Measurements from ENCODE around the gene EFL1. TPM values are rescaled to one million over a fixed set of nuclear protein-coding genes. Genes with fewer than 3 reads are reported as not detected.

EFL1 gene
- total RNA-seq, 4 donors from 2014 or later, result 12.9 to 25.1 (median 15.2) TPM

GRCh38 chr15:82132096-82132495, 130.4 kb downstream of the EFL1 start:
- H3K36me3 ChIP-seq, result peaks cover 0 to 15% of the 10 kb centered on the region in 2 donors
- intact Hi-C loops (cut with DNase I; ENCODE audit: low total_unique reads) (no loop called here), in situ Hi-C loops (cut with MboI; ENCODE audit: low sequenced_read_pairs in 4 of 4) (no loop called here)
- H3K27me3 ChIP-seq, result no peaks in the 10 kb centered on the region
- ATAC-seq (no peak), DNase-seq (no peak)
- TF ChIP-seq, protein P1, sequence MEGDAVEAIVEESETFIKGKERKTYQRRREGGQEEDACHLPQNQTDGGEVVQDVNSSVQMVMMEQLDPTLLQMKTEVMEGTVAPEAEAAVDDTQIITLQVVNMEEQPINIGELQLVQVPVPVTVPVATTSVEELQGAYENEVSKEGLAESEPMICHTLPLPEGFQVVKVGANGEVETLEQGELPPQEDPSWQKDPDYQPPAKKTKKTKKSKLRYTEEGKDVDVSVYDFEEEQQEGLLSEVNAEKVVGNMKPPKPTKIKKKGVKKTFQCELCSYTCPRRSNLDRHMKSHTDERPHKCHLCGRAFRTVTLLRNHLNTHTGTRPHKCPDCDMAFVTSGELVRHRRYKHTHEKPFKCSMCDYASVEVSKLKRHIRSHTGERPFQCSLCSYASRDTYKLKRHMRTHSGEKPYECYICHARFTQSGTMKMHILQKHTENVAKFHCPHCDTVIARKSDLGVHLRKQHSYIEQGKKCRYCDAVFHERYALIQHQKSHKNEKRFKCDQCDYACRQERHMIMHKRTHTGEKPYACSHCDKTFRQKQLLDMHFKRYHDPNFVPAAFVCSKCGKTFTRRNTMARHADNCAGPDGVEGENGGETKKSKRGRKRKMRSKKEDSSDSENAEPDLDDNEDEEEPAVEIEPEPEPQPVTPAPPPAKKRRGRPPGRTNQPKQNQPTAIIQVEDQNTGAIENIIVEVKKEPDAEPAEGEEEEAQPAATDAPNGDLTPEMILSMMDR (IDR thresholded peaks at IDR 0.05 in 4 of 5, conservative IDR thresholded peaks at IDR 0.05 in 1 of 5), result no peak
- no peak for TF ChIP-seq POLR2A (IDR thresholded peaks at IDR 0.05)
- H3K4me3 ChIP-seq, result no peak overlapping the region
- H3K4me1 ChIP-seq, result no peaks in the 10 kb centered on the region
- H3K27ac ChIP-seq, result peak overlapping the region in 1 of 4 donors; percentile 43
- no peaks in the 10 kb centered on the region for H3K9me3 ChIP-seq

DNA sequence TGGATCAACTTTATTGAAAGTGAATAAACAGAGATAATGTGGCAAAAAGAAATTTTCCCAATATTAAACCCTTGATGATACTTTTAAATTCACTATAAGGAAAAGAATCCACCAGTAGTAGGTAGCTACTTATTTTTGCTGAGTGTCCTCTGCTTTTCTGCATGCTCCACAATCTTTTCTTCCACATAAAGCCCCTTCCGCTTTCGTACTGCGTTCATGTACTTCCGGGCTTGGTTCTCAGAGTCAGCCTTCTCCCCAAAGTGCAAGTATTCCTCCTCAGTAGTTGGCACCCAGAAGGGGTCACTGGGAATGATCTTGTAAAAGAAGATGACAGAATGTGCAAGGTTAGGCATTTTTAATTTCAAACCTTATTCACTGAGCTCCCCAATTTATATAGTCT, 132.3 kb downstream of the EFL1 start:
- TF ChIP-seq POLR2A (IDR thresholded peaks at IDR 0.05), result no peak
- TF ChIP-seq, protein P1 (IDR thresholded peaks at IDR 0.05 in 4 of 5, conservative IDR thresholded peaks at IDR 0.05 in 1 of 5), result no peak
- no peaks in the 10 kb centered on the region for H3K4me1 ChIP-seq
- in situ Hi-C loops (cut with MboI; ENCODE audit: low sequenced_read_pairs in 4 of 4) (no loop called here), intact Hi-C loops (cut with DNase I; ENCODE audit: low total_unique reads) (no loop called here)
- ATAC-seq (no peak), DNase-seq (no peak)
- H3K36me3 ChIP-seq, result peaks cover 0 to 11% of the 10 kb centered on the region in 2 donors
- no peaks in the 10 kb centered on the region for H3K9me3 ChIP-seq
- no peak overlapping the region for H3K4me3 ChIP-seq
- H3K27ac ChIP-seq, result no peak overlapping the region
- no peaks in the 10 kb centered on the region for H3K27me3 ChIP-seq

GRCh38 chr15:82129761-82130160, 132.8 kb downstream of the EFL1 start:
- H3K27me3 ChIP-seq, result no peaks in the 10 kb centered on the region
- no peak overlapping the region for H3K27ac ChIP-seq
- H3K4me3 ChIP-seq, result no peak overlapping the region
- H3K36me3 ChIP-seq, result peaks cover 0 to 11% of the 10 kb centered on the region in 2 donors
- no peaks in the 10 kb centered on the region for H3K4me1 ChIP-seq
- ATAC-seq, result no peak
- no peak for DNase-seq
- in situ Hi-C loops (cut with MboI; ENCODE audit: low sequenced_read_pairs in 4 of 4), result no loop called here
- intact Hi-C loops (cut with DNase I; ENCODE audit: low total_unique reads), result no loop called here
- TF ChIP-seq, protein P1 (IDR thresholded peaks at IDR 0.05 in 4 of 5, conservative IDR thresholded peaks at IDR 0.05 in 1 of 5), result no peak
- TF ChIP-seq POLR2A (IDR thresholded peaks at IDR 0.05), result no peak
- no peaks in the 10 kb centered on the region for H3K9me3 ChIP-seq

DNA sequence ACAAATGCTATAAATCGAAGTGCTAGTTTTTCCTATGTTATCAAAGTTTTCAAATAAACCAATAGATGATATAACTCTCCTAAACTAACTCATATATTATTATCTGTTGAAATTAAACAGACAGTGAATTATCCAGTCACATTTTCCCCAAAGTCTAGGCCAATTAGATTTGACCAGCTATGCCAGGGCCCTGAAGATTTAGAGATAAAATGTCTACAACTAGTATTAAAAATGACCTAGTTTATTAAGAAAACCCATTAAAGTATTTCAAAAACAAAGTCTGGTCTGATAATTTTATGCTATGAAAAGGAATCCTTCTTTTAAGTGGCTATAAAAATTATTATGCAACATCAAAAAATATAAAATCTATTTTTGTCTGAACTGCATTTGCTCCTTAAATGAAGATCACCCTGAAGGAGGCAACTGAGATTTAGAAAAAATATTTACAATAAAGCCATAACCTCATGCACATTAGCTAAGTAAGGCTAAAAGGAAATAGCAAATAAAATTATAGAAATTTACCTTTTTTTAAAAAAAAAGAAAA, 133.3 kb downstream of the EFL1 start:
- intact Hi-C loops (cut with DNase I; ENCODE audit: low total_unique reads) (no loop called here), in situ Hi-C loops (cut with MboI; ENCODE audit: low sequenced_read_pairs in 4 of 4) (no loop called here)
- Histone ChIP-seq H3K9me3 (no peaks in the 10 kb centered on the region), H3K27me3 (no peaks in the 10 kb centered on the region), H3K36me3 (peaks cover 0 to 11% of the 10 kb centered on the region in 2 donors), H3K4me3 (no peak overlapping the region), H3K4me1 (no peaks in the 10 kb centered on the region), H3K27ac (no peak overlapping the region)
- TF ChIP-seq, protein P1 (IDR thresholded peaks at IDR 0.05 in 4 of 5, conservative IDR thresholded peaks at IDR 0.05 in 1 of 5), result no peak
- TF ChIP-seq POLR2A (IDR thresholded peaks at IDR 0.05), result no peak
- DNase-seq (no peak), ATAC-seq (no peak)

All from gastrocnemius medialis (tissue), 4 donors.